GM19467 (cell line): Measurements from ENCODE around the gene TATDN3.
"Not testable (repeated sequence)": the region's sequence is repeated elsewhere in the genome, so short reads cannot be mapped to it uniquely, and the experiment has no call there.

Experiments used
- ATAC-seq: cut with Tn5 transposase; IDR thresholded peaks from one replicate; pipeline ENCODE4 v1.9.1; 2021; ENCODE audit warnings: mild to moderate bottlenecking, moderate library complexity; ENCODE audit not compliant: unreplicated experiment

Gene TATDN3

DNA sequence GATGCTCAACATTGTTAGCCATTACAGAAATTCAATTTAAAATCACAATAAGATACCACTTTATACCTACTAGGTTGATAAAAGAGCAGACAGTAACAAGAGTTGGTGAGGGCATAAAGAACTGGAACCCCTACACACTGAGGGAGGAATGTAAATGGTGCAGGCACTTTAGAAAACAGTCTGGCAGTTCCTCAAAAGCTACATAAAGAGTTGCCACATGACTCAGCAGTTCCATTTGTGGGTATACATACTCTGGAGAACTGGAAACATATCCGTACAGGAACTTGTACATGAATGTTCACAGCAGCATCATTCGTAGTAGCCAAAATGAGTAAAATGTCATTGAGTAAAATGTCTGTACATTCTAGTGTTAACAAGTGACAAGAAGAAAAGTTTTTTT, 17.1 kb upstream of the TATDN3 start:
- ATAC-seq = no peak

GRCh38 chr1:212775241-212775640, 16.5 kb upstream of the TATDN3 start:
- ATAC-seq = no peak

DNA sequence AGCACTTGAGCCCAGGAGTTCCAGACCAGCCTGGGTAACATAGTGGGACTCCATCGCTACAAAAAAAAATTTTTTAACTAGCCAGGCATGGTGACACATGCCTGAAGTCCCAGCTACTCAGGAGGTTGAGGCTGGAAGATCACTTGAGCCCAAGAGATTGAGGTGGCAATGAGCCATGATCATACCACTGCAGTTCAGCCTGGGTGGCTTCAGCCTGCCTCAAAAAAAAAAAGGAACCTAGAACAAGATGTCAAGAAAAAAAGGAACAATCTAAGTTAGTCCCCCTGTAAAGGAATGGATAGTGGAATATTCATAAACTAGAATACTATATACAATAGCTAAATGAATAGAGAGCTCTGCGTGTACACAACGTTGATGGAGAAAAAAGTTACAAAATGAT, 14.5 kb upstream of the TATDN3 start:
- no peak for ATAC-seq

- not testable (repeated sequence) for ATAC-seq
Measured at GRCh38 chr1:212779086-212779485, 12.6 kb upstream of the TATDN3 start.

DNA sequence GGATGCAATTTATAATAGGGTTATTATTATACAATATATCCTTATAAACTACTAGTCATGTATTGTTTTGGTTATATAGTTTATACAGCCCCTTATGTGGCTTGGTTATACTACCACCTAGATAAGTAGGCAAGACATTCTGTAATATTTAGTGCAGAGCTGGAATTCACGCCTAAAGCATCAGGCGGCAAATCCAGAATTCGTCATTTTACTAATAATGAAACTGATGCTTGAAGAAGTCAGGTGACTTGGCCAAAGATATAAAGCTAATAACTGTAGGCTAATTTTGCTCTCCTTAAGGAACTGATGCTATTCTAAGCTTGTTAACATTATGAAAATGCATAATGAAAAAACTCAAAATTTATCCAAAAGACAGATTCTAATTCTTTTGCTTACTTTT, 10.9 kb upstream of the TATDN3 start:
- ATAC-seq = no peak

DNA sequence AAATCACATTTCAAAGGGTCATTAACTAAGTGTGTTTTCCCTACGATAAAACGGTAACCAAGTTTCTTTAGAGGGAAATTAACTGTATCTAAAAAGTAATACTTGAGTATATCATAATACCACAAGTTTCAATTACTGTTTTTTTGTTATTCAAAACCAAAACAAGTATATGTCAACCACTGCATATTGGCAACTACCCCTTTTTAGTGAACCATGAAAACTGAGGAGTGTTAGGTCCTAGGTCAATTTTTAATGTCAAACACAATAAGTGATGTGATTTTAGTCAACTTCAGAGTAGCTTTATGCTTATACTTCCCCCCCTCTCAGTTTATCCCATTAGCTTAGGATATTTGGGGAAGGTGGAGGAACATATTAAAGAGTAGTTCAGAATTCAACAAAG, 10.5 kb upstream of the TATDN3 start:
- no peak for ATAC-seq

DNA sequence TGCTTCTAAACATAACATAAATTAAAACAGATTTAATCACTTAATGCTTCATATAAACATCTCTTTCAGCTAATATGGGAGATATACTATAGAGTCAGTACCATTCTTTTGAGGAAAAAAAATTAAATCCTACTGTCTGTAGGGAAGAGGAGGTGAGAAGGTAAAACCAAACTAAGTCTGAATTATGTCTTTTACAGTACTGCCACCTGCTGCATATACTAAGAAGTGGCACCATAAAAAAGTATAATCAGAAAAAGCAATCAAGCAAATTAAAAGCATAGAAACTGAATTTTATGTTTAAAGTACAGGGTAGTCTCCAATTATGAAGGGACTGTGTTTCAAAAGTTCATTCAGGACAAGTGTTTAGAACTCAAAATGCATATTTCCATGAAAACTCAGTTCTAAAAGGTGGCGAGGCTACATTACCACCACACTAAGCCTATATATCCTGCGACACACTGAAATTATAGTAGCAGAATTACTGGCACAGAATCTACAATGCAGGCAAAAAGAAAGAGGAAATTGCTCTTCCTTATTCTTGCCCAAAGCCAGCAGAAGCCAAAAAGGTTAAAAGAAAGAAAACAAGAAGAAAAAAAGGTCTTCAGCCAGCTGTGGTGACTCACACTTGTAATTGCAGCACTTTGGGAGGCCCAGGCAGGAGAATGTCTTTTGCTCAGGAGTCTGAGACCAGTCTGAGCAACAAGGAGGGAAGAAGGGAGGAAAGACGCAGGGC, 9.1 kb upstream of the TATDN3 start:
- ATAC-seq = no peak

- no peak for ATAC-seq
Measured at GRCh38 chr1:212783976-212784375, 7.7 kb upstream of the TATDN3 start.

- ATAC-seq = no peak
Measured at GRCh38 chr1:212785871-212786270, 5.8 kb upstream of the TATDN3 start.

DNA sequence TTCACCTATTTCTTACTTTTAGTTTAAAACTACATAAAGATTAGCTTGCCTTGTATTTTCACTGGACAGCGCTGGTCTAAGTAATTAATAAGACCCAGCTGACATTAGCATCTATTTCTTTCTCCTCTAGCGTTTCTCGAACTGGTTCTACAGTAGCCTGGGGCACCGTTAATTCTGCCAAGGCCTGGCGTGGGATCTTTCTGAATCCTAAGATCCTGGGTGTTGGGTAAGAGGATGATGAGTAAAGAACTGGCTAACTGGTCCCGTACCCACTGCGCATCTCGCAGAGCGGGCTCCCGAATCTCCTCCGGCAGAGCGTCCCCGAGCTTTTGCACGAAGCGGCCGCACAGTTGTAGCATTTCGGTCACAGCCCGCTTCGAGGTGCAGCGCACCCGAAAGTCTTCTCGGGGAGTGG, 426 bp upstream of the TATDN3 start:
- no peak for ATAC-seq

- ATAC-seq = no peak
Measured at GRCh38 chr1:212792396-212792908, 758 bp downstream of the TATDN3 start.

GRCh38 chr1:212794561-212795014, 2.9 kb downstream of the TATDN3 start:
- ATAC-seq = peak; percentile 79

DNA sequence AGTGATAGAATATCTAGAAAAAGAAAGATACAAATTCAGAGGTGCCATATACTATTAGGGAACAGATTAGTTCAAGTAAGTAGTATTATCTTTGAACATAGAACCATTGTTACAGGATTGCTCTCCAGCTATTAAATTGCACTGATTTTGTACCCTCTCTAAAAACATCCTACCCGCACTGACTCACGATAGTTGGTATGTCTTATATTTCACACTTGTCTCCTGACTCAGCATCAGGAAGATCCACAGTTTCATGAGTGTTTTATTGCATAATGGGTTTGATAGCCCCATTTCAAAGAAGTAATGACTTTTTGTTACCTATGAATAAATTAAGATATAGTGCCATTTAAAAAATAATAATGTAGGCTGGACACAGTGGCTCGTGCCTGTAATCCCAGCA, 6.0 kb downstream of the TATDN3 start:
- ATAC-seq = no peak

GRCh38 chr1:212805767-212806166, 14.1 kb downstream of the TATDN3 start:
- no peak for ATAC-seq

GRCh38 chr1:212814537-212815334, 23.0 kb downstream of the TATDN3 start:
- no peak for ATAC-seq

DNA sequence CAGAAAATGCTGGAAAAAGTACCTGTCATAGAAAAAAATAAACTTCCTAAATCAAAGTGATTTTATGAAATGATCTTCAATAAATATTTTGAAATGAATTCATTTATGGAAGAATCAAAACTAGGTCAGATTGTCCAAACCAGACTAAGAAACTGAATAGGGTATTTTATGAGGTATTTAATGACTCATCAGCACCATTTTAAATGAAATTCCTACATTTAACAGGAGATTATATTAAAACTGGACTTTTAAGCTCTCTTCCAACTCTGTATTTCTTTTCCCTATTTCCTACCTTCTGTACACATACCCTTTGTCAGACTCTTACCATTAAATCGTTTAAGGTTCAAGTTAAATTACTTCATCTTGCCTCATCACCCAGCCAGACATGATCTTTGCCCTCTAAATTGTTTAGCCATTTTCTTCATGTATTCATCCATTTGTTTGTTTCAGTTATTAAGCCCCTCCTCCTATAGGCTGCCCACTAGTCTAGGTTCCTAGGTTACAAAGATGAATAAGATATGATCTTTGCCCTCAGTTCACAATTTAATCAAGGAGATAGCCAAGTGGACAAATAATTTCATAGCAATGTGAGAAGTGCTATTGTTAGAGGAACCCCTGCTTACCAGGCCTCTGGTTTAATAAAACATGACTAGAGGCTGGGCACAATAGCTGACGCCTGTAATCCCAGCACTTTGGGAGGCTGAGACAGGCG, 25.0 kb downstream of the TATDN3 start:
- ATAC-seq = no peak

DNA sequence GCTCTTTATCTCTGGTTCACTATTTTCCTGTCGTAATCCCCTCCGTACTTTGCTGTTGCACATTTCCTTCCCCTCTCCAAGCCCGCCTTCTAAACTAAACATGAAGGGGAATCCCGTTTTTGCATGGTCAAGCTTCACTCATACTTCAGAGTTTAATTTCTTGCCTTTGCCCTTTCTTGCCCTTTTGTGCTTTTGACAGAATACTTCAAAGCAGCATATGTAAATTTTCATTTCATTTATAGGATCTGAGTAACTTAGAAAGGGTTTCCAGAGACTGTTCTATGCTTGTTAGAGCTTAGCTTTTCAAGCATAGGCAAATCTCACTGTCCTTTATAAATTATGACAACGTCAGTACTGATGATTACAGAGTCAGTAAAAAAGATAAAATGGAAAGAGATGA, 28.0 kb downstream of the TATDN3 start:
- no peak for ATAC-seq

DNA sequence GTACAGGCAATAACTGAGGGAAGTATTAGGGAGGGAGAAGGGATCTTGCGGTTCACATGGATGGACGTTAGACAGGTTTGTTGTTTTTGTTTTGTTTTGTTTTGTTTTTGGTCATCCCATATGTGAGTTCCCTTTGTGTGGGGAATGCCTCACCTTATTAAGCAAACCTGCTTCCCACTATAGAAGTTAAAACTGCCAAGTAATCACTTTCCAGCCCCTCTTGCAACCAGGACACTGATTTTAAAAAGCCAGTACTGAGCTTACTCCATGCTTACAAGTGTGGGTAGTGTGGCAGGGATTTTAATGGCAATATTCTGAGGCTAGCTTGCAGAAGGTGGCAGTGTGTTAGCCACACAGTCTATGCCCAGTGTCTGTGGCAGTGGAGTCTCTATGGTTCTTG, 29.3 kb downstream of the TATDN3 start:
- no peak for ATAC-seq

DNA sequence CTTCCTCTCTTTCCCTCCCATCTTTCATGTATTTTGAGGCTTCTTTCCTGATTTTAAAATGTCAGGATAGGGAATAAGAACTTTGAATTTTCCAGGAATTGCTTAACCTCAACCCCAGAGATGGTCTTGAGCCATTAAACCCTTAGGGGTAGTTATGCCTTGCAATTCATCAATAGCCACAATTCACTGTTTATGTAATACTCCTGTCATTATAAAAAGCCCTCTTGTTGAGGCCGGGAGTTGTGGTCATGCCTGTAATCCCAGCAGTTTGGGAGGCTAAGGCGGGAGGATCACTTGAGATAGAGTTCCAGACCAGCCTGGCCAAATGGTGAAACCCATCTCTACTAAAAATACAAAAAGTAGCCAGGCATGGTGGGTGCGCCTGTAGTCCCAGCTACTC, 31.3 kb downstream of the TATDN3 start:
- ATAC-seq = no peak

- no peak for ATAC-seq
Measured at GRCh38 chr1:212824201-212824600, 32.5 kb downstream of the TATDN3 start.

DNA sequence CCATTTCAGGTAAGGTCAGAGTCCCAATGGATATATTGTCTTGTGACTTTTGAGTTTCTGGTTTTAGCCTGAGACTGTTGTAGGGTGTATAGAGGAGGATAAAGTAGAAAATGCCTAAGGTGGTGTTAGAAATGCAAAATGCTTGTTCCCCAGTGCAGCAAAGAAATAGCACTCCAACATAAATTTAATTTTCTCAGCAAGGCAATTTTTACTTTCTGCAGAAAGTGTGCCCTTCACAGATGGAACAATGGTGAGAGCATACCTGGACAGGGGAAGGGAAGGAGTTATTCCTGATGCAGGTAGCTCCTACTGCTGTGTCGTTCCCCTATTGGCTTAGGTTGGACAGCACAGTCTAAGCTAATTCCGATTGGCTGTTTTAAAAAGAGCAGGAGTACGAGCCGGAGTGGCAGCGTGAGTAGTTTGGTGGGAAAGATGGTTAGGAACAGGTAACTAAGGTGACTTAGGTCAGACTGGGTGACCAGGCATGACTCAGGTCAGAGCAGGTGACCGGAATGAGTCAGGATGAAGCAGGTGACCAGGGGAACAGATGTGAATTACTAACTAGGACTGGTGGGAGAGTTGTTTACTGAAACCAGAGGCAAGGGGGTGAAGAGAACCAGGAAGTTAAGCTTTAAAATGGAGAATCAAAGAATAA, 34.2 kb downstream of the TATDN3 start:
- ATAC-seq = no peak
